ENCODE measurements around the gene CPEB2. TPM values are rescaled to one million over a fixed set of nuclear protein-coding genes. Genes with fewer than 3 reads are reported as not detected.

CPEB2 gene
- total RNA-seq, 1 donor from 2014 or later, result 12.4 TPM

DNA sequence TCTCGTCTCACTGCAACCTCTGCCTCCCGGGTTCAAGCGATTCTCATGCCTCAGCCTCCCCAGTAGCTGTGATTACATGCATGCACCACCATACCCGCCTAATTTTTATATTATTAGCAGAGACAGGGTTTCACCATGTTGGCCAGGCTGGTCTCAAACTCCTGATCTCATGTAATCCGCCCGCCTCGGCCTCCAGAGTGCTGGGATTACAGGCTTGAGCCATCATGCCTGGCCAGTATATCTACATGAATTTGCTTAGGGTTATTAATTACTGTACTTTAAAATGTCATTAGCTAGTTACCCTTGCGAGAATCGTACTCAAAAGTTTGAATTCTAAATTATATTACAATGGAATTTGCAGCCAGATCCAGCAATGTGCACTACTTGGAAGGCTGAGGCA lies 8.9 kb downstream of the CPEB2 start:
- no peak for DNase-seq

DNA sequence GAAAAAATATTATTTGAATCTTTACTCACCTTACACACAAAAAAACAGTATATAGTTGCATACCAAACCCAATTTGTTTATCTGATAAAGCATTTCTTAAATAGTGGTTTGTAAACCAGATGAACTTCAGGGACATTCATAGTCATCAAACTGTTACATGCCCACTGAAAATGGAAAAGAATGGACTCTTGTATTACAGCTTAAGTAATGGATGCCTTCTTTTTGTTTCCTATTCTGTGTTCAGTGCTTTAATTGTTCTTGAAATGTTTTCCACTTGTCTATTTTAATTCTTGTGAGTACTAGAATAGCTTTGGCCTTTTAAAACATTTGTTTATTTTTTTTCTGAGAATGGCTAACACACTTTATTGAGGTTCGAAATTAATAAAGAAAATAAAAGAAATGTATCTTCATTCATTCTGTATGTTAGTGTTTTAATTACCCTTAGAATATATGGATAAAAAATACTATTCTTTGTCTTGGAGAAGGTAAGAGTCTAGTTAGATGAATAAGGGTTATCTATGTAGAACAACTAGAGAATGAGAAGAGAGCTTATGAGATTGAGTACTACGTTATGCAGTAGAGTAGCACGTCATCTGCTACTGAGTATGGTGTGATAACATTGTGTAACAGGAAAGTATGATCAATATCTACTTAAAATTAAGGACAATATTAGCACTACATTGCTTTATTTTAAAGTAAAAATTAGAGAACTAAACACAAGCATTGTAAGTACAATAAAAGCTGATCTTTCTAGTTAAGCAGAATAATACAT lies 9.9 kb downstream of the CPEB2 start:
- no peak for DNase-seq

DNA sequence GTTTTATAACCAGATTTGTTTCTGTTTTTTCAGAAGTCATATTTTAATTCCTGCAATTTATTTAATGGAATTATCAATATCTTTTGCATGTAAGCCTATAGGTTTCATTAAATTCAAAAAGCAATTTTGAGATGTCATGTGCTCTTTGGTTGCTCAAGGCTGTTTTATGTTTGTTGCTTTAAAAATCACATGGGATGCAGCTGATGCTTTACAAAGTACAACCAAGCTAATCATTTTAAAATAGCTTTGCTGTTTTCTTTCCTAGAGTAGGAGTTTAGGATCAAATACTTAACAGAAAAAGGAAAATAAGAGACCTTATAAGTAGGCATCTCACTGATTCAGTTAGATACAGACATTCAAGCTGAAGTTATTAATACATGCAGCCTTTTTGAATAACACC lies 11.3 kb downstream of the CPEB2 start:
- no peak for DNase-seq

GRCh38 chr4:15015170-15015569 lies 12.9 kb downstream of the CPEB2 start:
- no peak for DNase-seq

GRCh38 chr4:15018361-15018760 lies 16.1 kb downstream of the CPEB2 start:
- no peak for DNase-seq

GRCh38 chr4:15020502-15021286 lies 18.4 kb downstream of the CPEB2 start:
- no peak for DNase-seq

DNA sequence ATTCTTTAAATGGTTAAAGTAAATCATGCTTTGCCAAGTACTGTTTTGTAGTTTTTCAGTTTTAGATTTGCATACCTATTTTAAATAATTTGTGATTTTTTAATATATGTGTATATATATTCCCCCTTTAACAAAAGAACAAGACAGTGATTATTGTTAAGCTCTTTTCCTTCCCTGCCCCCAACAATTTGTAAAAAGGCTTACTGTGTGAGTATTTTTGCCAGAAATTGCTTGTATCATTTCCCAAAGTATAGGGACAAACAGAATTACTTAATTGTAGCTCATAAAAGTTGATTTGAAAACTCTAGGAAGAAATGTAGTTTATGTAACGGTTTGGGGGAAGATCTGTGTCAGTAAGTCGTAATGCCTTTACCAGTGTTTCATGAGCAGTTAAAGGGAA lies 19.0 kb downstream of the CPEB2 start:
- no peak for DNase-seq

- DNase-seq, result no peak
Observed at GRCh38 chr4:15021946-15022345, 19.7 kb downstream of the CPEB2 start.

- no peak for DNase-seq
Observed at GRCh38 chr4:15024386-15024785, 22.1 kb downstream of the CPEB2 start.

- DNase-seq, result no peak
Observed at GRCh38 chr4:15025693-15026092, 23.4 kb downstream of the CPEB2 start.

DNA sequence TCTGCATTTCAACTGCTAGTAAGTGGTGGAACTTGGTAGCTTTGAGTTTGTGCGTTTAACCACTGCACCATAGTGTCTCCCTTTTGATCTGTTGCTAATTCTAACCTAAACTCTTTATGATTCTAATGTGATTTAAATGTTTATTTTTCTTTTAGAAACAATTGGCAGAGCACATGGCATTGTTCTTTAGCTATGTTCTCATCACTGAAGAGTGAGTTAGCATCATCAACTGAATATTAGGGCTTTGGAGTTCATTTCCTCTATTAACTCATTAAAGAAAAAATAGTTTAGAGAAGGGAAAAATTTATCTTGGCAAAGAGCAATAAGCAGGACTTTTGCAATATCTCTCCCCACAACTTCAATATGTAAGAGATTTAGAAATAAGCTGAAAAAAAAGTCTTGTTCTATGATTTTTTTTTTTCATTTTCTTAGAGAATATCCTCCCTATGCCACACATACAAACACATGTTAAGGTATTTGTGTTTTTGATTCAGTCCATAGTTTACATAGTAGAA lies 25.7 kb downstream of the CPEB2 start:
- DNase-seq, result peak; percentile 17

GRCh38 chr4:15031197-15031596 lies 28.9 kb downstream of the CPEB2 start:
- DNase-seq, result peak; percentile 12

GRCh38 chr4:15031993-15032675 lies 29.9 kb downstream of the CPEB2 start:
- DNase-seq, result peak; percentile 21

DNA sequence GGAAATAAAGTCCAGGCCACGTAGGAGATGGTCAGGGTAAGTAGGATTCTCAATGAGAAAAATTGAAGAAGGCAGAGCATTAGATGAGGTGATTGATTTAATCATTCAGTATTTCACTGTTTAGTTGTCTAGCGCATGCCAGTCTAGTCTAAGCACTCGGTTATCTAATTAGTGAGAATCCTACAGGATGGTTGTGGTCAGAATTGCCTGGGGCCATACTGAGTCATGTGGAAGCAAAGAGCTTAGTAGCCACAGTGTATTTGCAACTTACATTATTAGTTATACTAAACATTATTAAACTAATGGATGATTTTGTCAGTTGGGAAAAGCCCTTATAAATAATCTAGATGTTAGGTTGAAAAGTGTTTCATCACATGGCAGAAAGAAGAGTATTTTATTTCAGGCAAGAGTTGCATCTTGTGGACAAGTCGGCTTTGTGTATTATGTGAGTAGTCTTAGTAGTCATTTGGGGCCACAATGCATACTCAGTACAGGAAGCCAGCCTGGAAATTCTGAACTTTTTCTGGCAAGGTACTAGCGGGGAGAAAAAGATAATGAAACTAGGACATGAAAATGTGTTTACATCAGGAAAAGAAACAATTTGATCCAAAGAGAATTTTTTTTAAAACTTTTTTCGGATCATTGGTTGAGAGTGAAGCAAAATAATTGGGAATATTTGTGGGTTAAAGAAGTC lies 31.9 kb downstream of the CPEB2 start:
- DNase-seq, result peak; percentile 73

DNA sequence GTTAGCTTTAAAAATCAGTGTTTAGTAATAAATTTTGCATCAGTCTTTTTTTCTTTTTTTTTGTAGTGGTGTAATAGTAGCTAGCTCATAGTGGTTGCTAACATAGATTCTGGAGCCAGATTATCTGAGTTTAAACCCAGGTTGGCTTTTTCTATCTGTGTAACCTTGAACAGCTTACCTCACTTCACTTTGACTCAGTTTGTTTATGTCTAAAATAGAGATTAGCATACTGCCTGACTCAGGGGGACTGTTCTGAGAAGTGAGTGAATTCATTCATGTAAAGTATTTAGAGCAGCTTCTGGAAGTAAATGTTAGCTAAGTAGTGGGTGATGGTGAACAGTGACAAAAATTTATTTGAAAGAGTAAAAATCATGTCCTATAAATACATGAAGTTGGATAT lies 32.9 kb downstream of the CPEB2 start:
- peak; percentile 24 for DNase-seq

DNA sequence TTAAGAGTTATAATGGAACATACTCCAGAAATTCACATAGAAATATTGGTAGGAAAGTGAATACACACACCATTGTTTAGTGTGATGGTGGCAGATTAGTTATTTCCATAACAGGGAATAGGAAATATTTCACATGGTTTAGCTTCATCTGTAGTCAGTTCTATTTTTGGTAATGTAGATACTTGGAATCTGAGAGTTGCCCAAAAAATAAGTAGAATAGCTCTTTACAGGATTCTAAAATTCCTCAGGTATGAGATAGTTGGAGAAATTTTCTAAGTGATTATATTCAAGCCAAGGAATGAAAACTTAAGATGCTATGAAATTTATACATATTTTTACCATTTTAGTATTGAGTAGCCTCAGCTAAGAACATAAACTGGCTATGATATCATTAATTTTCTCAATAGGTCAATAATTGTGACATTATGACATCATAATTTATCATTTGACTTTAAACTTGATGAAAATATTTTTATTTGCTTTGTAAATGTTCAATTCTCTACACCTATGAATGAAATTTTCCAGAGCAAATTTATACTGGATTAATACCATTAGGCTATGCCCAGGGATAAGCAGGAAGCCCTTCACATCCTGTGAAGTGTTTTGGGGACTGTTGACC lies 35.8 kb downstream of the CPEB2 start:
- no peak for DNase-seq

DNA sequence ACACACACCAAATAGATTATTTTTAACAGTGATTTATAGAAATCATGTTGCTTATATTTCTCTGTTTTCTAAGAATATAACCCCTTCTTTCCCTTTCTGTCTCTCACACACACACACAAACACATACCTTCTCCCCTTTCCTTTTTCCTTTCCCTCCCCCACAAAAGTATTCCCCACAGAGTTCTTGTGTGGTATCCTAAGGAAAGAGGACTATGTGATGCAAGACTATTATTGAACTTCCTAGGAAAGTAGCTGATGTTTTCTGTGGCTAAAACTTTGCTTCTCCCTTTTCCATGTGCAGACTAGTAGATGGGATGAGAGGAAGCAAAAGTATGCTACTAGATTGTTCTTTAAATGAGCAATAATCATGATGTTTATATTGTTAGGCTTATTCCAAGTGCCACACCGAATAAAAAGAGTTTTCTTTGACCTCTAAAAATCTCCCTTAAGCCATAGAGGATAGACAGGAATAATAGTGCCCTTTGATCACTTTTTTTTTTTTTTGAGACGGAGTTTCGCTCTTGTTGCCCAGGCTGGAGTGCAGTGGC lies 38.7 kb downstream of the CPEB2 start:
- DNase-seq, result peak; percentile 11

GRCh38 chr4:15042529-15043167 lies 40.4 kb downstream of the CPEB2 start:
- peak; percentile 60 for DNase-seq

DNA sequence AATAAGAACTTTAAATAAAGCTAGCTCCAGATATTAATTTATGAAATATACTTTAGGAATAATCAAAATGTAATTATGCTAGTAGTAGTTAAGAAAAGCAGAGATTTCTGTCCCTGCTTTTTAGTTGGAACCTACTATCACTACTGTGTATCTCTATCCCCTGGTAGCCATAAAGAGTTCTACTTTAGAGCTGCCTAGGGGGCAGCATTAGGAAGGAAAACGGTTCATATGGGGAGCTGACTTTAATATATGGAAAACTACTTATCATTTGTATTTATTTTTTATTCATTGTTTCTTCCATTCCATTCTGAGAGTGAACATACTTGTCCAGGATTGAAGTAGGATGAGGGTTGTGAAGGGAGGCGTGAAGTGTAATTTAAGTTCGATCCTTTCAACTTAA lies 40.9 kb downstream of the CPEB2 start:
- DNase-seq, result peak; percentile 27

DNA sequence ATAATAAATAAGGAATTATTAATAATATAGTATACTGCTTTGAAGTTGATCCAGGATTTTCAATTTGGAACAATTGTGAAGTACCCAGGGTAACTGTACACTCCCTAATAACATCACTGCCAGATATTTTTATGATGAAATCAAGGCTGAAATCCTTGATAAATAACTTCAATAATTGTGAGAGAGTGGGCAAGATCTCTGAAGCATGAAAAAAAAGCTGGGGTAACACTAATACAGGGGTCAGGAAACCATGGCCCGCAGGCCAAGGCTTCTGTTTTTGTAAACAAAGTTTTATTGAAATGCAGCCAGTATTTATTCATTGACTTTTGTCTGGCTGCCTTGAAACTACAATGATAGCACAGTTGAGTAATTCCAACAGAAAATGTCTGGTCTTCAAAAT lies 41.6 kb downstream of the CPEB2 start:
- DNase-seq, result no peak

- DNase-seq, result no peak
Observed at GRCh38 chr4:15054541-15054940, 52.3 kb downstream of the CPEB2 start.
